Measurements from ENCODE around the gene GADD45A. TPM values are rescaled to one million over a fixed set of nuclear protein-coding genes. Genes with fewer than 3 reads are reported as not detected.
"Not testable (repeated sequence)": the region's sequence is repeated elsewhere in the genome, so short reads cannot be mapped to it uniquely, and the experiment has no call there.

The GADD45A gene
- total RNA-seq, 1 donor from 2014 or later, result 151 TPM

- no peak for DNase-seq (ENCODE audit: low read depth)
- H3K4me3 ChIP-seq (ENCODE audit: low read depth, low read length), result no peak overlapping the region
- TF ChIP-seq CTCF (conservative IDR thresholded peaks at IDR 0.05; ENCODE audit: low read depth, low read length), result no peak
These were observed 37.4 kb downstream of the GADD45A start for GRCh38 chr1:67722292-67722944.

- no peak for TF ChIP-seq CTCF (conservative IDR thresholded peaks at IDR 0.05; ENCODE audit: low read depth, low read length)
- no peak overlapping the region for H3K4me3 ChIP-seq (ENCODE audit: low read depth, low read length)
- no peak for DNase-seq (ENCODE audit: low read depth)
These were observed 38.1 kb downstream of the GADD45A start for GRCh38 chr1:67723126-67723525.

DNA sequence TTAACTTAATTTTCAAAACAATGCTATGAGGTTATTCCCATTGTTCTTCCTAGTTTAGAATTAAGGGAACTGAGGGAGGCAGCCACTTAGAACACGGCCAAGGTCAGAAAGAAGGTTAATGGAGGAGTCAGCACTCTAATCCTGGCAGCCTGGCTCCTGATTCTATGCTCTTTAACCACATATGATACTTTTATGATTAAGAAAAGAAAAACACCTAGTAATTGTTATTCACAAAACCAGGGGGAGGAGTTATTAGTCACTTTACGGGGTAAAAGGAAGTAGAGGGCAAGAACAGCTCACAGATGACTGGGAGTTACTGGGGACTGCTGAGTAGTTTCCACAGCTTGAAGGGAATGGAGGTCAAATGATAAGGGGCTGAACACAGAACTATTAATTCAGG, 38.6 kb downstream of the GADD45A start:
- no peak overlapping the region for H3K4me3 ChIP-seq (ENCODE audit: low read depth, low read length)
- TF ChIP-seq CTCF (conservative IDR thresholded peaks at IDR 0.05; ENCODE audit: low read depth, low read length), result no peak

GRCh38 chr1:67724928-67725560, 40.0 kb downstream of the GADD45A start:
- DNase-seq (ENCODE audit: low read depth), result no peak
- no peak for TF ChIP-seq CTCF (conservative IDR thresholded peaks at IDR 0.05; ENCODE audit: low read depth, low read length)
- no peak overlapping the region for H3K4me3 ChIP-seq (ENCODE audit: low read depth, low read length)

More for the DNA sequence above, 38.6 kb downstream of the GADD45A start:
- no peak for DNase-seq (ENCODE audit: low read depth)

GRCh38 chr1:67726224-67726623, 41.2 kb downstream of the GADD45A start:
- no peak for TF ChIP-seq CTCF (conservative IDR thresholded peaks at IDR 0.05; ENCODE audit: low read depth, low read length)
- no peak for DNase-seq (ENCODE audit: low read depth)

GRCh38 chr1:67729872-67730271, 44.9 kb downstream of the GADD45A start:
- no peak overlapping the region for H3K4me3 ChIP-seq (ENCODE audit: low read depth, low read length)
- TF ChIP-seq CTCF (conservative IDR thresholded peaks at IDR 0.05; ENCODE audit: low read depth, low read length), result no peak
- no peak for DNase-seq (ENCODE audit: low read depth)

More at GRCh38 chr1:67726224-67726623, 41.2 kb downstream of the GADD45A start:
- no peak overlapping the region for H3K4me3 ChIP-seq (ENCODE audit: low read depth, low read length)

DNA sequence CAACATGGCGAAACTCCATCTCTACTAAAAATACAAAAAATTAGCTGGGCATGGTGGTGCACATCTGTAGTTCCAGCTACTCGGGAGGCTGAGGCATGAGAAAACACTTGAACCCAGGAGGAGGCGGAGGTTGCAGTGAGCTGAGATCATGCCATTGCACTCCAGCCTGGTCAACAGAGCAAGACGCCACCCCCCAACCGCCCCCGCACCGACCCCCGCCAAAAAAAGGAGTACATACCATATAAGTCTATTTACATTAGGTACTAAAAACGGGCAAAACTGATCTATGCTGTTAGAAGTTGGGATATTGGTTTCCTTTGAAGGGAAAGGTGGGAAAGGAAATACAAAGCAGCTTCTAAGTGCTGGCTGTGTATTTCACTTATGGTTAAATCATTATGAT, 45.3 kb downstream of the GADD45A start:
- DNase-seq (ENCODE audit: low read depth); H3K4me3 ChIP-seq (ENCODE audit: low read depth, low read length): not testable (repeated sequence)

All from epithelial cell of proximal tubule (primary cell).